Subcutaneous abdominal adipose tissue (tissue), 5 donors: Measurements from ENCODE around the gene C19orf81.

Source experiments
- H3K27ac ChIP-seq: one replicate; pipeline ENCODE4 v1.7.0; 2013; ENCODE audit warnings: low read depth, mild to moderate bottlenecking, inconsistent platforms, low read length, moderate library complexity
- H3K27me3 ChIP-seq, 5 donors: one replicate each; pipeline ENCODE4 v1.7.0; 2013; ENCODE audit warnings: low read length in 5 of 5, inconsistent platforms in 1 of 5; ENCODE audit not compliant: control insufficient read depth in 5 of 5, insufficient read depth in 4 of 5
- H3K36me3 ChIP-seq, 5 donors: one replicate each; pipeline ENCODE4 v1.7.0; 2013; ENCODE audit warnings: low read length in 5 of 5; ENCODE audit not compliant: control insufficient read depth in 5 of 5, insufficient read depth in 5 of 5
- H3K4me1 ChIP-seq, 5 donors: one replicate each; pipeline ENCODE4 v1.7.0; 2013; ENCODE audit warnings: low read length in 5 of 5, mild to moderate bottlenecking in 3 of 5, moderate library complexity in 1 of 5; ENCODE audit not compliant: control insufficient read depth in 5 of 5, insufficient read depth in 5 of 5
- H3K4me3 ChIP-seq, 5 donors: one replicate each; pipeline ENCODE4 v1.7.0; 2013; ENCODE audit warnings: low read length in 5 of 5, low read depth in 1 of 5
- H3K9ac ChIP-seq, 5 donors: one replicate each; pipeline ENCODE4 v1.7.0; 2013; ENCODE audit warnings: low read length in 5 of 5, mild to moderate bottlenecking in 4 of 5, moderate library complexity in 3 of 5
- H3K9me3 ChIP-seq, 5 donors: one replicate each; pipeline ENCODE4 v1.7.0; 2013; ENCODE audit warnings: low read length in 5 of 5; ENCODE audit not compliant: control insufficient read depth in 5 of 5
- donor health status: healthy.
- donor health status: healthy.
- donor health status: healthy.
- donor health status: healthy.
- donor health status: healthy.

C19orf81 gene

DNA sequence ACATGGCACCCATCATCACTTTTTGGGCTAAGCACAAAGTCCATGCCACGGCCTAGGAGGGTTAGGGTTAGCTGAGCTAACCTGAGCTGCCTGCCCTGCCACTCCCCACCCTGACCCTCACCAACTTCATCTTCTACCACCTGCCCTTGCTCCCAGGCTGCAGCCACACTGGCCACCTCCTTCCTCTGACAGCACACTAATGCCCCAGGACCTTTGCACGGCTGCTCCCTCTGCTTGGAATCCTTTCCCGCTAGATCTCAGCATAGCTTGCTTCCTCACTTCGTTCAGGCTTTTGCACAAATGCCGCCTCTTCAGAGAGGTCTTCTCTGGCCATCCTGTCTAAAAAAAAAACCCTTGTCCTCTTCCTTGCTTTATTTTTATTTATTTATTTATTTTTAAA lies 57.1 kb downstream of the C19orf81 start:
- Histone ChIP-seq H3K4me1 (peaks cover 0 to 3% (median 0%) of the 10 kb centered on the region in 5 donors), H3K9me3 (no peaks in the 10 kb centered on the region), H3K27me3 (peaks cover 13 to 42% (median 31%) of the 10 kb centered on the region in 5 donors), H3K36me3 (no peaks in the 10 kb centered on the region), H3K27ac (no peak overlapping the region), H3K9ac (no peak overlapping the region), H3K4me3 (no peak overlapping the region)

DNA sequence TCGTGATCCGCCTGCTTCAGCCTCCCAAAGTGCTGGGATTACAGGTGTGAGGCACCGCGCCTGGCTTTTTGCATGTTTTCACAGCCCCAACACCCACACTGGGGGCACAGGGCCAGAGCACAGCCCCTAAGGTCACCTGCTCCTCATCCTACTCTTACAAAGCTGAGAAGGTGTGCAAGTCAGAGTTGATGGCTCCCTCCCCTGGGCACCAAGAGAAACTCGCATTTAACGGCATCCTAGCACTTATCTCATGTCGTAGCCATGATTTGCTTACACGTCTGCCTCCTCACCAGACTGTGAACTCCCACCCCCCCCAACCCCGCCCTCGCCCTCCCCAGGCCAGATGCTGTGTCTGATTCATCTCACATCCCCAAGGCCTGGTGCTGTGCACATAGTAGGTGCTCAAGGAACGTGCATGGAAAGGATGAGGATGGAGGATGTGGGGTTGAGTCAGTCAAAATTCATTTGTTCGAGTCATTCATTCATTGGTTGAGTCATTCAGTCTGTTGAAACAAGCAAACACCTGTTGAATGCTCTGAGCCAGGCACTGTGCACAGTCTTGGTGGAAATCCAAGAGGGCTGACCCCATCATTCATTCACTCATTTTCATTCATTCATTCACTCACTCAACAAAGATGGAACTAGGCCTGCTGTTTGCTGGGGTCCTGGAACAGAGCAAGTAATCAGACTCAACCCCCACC lies 59.1 kb downstream of the C19orf81 start:
- no peaks in the 10 kb centered on the region for H3K36me3 ChIP-seq

More for the DNA sequence above, 59.1 kb downstream of the C19orf81 start:
- Histone ChIP-seq H3K27me3 (peaks cover 10 to 38% (median 30%) of the 10 kb centered on the region in 5 donors), H3K4me3 (no peak overlapping the region), H3K4me1 (no peaks in the 10 kb centered on the region), H3K27ac (no peak overlapping the region), H3K9me3 (no peaks in the 10 kb centered on the region), H3K9ac (no peak overlapping the region)
